GM21786 (cell line): ENCODE data around the gene PINLYP.
"Not testable (repeated sequence)": the region's sequence is repeated elsewhere in the genome, so short reads cannot be mapped to it uniquely, and the experiment has no call there.

Experiments
- ATAC-seq: cut with Tn5 transposase; IDR thresholded peaks from one replicate; pipeline ENCODE4 v1.9.1; 2021; ENCODE audit not compliant: unreplicated experiment

Gene PINLYP

DNA sequence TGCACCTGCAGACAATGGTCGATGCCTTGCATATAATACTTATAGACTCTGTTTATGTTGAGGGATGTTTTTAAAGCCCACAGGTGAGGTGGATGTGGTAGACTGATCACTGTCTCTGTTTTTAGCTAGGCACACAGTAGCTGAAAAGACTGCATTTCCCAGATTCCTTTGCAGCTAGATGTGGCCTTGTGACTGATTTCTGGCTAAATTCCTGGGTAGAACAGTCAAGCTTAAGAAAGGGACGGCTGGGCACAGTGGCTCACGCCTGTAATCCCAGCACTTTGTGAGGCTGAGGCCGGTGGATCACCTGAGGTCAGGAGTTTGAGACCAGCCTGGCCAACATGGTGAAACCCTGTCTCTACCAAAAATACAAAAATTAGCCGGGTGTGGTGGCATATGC, 24.7 kb downstream of the PINLYP start:
- not testable (repeated sequence) for ATAC-seq

GRCh38 chr19:43605875-43606568, 30.4 kb downstream of the PINLYP start:
- ATAC-seq = no peak

- ATAC-seq = no peak
Observed at GRCh38 chr19:43606569-43607229, 31.1 kb downstream of the PINLYP start.

GRCh38 chr19:43607238-43608205, 31.9 kb downstream of the PINLYP start:
- no peak for ATAC-seq

- no peak for ATAC-seq
Observed at GRCh38 chr19:43609872-43610271, 34.3 kb downstream of the PINLYP start.

DNA sequence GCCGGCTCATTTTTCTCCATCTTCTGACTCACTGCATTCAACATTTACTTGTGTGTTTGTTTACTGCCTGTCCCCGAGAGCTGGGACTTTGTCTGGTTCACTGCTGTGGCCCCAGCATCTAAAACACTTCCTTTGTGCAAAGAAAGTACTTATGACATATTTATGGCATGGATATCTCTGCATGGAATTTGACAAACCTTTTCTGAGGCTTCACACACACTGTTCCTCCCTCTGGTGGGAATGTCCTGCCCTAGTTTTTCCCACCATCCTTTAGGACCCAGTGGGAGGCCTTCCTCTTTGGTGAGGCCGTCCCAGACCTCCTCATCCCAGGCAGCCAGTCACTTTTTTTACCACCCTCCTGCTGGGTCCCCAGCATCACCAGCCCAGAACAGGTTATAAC, 34.9 kb downstream of the PINLYP start:
- ATAC-seq = no peak

- no peak for ATAC-seq
Observed at GRCh38 chr19:43611788-43612187, 36.2 kb downstream of the PINLYP start, which contains the start of gene SRRM5. Gene SRRM5, plus strand, starts transcription at chr19:43612088. Its CDS starts 34 bp downstream, at chr19:43612122.

DNA sequence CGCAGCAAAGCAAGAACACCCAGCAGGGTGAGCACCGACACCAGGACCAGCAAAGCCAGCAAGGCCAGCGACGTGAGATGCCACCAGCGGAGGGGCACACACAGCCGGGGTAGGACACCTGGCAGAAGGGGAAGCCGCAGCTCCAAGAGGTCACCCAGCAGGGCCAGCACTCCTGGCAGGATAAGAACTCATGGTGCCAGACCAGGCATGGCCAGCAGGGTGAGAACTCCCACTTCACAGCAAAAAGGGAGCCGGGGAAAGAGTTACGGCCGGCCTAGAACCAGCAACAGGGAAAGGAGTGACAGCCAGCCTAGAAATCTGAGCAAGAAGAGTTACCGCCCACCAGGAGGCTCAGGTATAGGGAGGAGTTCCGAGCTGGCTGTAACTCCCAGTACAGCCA, 36.8 kb downstream of the PINLYP start:
- no peak for ATAC-seq

DNA sequence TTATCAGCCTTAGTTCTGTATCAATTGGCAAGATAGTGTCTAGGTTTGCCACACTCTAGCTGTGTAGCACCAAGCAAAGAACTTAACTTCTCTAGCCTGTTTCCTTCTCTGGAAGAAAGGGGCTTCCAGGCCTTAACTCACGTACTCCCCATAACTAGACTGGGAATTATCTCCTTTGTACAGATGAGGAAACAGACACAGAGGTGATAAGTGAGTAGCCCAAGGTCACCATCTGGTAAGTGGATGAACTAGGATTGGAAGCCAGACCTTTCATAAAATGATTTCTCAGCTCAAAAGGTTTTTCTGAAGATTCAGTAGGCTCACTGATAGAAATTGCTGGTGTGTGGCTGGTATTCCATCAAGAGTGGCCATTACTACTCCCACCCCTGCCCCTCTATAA, 40.7 kb downstream of the PINLYP start:
- ATAC-seq = no peak

- ATAC-seq = no peak
Observed at GRCh38 chr19:43616954-43617353, 41.4 kb downstream of the PINLYP start.

- peak; percentile 8 for ATAC-seq
Observed at GRCh38 chr19:43618921-43619261, 43.3 kb downstream of the PINLYP start.

DNA sequence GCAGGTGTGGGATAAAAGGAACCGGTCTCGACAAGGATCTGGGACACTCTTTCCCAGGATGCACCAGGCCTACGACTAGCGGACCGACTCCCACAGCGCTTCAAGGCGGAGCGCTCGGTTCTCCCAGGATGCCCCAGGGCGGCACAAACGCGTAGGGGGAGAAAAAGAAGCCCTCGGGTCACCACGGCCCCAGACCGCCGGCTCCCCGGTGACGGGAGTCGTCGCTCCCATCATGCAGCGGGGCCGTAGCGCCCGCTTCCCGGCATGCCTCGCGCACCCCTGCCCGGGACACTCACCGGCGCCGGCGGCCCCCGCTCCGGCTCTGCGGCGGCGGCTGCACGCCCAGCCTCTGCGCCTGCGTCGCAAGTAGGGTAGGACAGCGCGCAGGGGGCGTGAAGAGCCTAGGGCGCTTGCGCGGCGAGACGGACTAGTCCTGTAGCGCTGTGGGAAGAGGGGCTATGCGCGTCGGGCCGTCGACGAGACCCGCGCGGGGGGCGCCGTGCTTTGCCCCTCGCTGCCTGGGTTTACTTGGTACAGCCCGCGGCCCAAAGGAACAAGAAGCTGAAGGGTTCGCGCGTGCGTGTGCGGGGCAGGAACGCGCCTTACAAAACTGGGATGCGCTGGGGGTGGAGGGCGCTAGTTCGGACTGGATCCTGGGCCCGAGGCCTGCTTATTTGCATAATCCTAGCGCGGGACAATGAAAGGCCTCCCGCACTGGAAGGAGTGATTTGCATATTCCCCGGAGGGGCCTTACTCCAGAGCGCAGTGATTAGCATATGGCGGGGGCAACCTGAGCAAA, 43.9 kb downstream of the PINLYP start, which contains the start of gene ZNF428:
Gene ZNF428 (minus strand): TSS at position 368 of the 799 bp plus-strand sequence. CDS start 5,325 bp downstream, outside the sequence.
- ATAC-seq = peak; percentile 73

DNA sequence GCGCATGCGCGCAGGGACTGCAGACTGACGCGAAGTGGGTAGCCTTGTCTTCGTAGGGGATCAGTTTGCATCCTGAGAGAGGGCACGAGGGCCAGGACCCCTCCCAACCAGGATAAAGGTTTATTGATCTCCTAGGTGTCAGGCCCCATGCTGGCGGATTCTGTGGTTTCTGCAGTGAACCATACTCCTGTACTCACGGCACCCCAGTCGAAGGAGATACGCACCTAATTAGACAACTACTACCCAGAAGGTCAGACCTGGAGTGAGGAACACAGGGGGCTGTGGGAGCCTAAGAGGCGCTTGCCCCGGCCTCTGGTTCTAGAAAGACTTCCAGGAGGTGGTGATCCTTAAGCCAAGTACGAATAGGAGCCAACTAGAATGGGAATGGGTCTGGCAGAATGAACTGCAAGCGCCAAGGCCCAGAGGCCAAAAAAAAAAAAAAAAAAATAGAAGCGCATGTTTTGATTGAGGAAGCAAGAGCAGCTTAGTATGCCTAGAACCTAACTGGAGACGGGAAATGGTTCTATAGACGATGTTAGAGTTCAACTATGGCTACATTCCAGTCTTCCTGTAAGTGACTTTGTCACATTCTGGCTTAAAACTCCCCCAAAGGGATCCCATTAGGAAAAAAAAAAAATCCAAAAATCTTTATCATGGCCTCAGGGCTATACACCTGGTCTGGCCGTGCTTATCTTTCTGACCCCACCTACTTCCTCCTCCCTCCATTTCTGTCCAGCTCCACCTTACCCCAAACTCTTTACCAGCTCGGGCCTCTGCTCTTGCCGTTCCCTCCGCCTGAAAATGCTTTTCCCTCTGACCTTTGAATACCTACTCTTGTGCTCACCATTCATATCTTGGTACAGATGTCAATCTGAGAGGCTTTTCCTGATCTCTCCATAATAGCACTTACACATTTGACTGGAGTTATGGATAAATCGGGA, 44.7 kb downstream of the PINLYP start:
- no peak for ATAC-seq

DNA sequence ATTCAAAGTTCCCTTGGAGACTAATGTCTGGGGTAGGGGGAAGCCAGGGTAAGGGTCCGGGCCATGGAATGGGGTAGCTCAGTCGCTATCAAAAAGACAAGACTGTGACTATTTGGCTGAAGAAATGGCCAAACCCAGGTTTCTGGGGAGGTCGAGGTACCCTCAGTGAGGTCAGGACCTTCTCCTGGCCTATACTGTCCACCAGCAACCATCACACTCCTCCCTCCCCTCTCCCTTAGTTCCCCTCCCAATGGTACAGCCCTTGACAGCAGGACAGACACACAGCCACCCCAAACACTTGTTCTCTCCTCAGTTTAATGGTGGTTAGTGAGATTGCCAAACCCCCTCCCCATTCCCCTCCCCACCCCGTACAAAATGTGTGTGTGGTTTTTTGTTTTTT, 46.5 kb downstream of the PINLYP start:
- ATAC-seq = no peak

DNA sequence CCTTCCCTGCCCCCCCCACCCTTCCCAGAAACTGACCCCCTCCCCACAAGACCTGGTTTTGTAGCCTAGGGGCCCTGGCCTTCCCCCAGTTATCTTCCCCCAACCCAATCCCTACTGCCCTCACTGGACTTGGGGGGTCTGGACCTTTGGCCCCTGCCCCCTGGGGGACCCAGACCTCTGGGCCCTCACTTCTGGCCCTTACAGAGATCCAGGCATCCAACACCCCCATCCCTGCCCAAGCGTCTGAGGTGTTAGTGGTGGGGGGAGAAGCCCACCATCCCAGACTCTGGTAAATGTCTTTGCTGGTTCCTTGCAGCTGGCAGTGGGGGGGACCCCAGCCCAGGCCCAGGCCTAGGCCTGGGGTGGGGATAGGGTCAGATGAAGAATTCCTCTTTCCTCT, 47.4 kb downstream of the PINLYP start:
- no peak for ATAC-seq

GRCh38 chr19:43623889-43624670, 48.5 kb downstream of the PINLYP start:
- no peak for ATAC-seq

- no peak for ATAC-seq
Observed at GRCh38 chr19:43624933-43625332, 49.3 kb downstream of the PINLYP start.

DNA sequence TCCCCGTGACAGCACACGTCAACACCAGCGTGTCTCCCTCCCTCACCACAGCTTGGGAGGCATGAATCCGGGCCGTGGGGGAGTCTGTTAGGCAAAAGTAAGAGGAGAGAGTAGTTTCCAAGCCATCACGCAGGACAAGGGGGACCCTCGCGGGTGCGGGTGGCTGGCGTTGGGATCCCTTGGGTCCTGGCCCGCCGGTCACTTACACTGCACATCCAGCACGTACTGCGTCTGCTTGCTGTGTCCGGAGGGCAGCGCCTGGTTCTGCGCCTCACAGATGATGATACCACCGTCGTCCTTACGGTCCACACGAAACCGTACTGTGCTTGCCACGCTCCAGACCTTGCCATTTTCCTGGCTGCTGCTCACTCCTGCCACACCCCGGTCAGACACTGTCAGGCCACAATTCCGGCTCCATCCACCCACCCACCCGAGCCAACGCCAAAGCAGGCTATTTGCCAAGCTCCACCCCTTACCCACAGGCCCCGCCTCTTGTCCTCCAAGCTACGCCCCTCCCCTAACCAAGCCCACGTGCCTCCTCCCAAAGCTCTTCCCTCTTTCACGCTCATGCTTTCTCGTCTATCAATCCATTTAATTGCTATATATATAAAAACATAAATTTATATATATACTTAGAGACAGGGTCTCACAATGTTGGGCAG, 50.4 kb downstream of the PINLYP start:
- no peak for ATAC-seq
